Prostate gland (tissue), 2 donors: Measurements from ENCODE around the gene CEBPG. TPM values are rescaled to one million over a fixed set of nuclear protein-coding genes. Genes with fewer than 3 reads are reported as not detected.

Source experiments
- DNase-seq: peaks from one replicate; pipeline ENCODE4 v3.0.0-alpha.2; 2019; ENCODE audit warnings: low spot score
- H3K27ac ChIP-seq, 2 donors: fragments of 200-600 bp; sonication (generic); 2 replicates each; pipeline ENCODE4 v1.5.1; 2017 to 2019
- H3K27me3 ChIP-seq: fragments of 200-600 bp; sonication (generic); replicated peaks from 2 replicates; pipeline ENCODE4 v1.5.1; 2019; ENCODE audit not compliant: insufficient read depth
- H3K36me3 ChIP-seq, 2 donors: fragments of 200-600 bp; sonication (generic); 1 replicate in 1 of 2; 2 replicates in 1 of 2; pipeline versions ENCODE4 v1.5.1 to v1.8.1; 2017 to 2019
- H3K4me1 ChIP-seq: fragments of 200-600 bp; sonication (generic); replicated peaks from 2 replicates; pipeline ENCODE4 v1.5.1; 2019
- H3K4me3 ChIP-seq, 2 donors: fragments of 200-600 bp; sonication (generic); 2 replicates each; pipeline ENCODE4 v1.5.1; 2017 to 2019
- H3K9me3 ChIP-seq: fragments of 200-600 bp; sonication (generic); 2 replicates; pipeline ENCODE4 v1.5.1; 2017
- POLR2A ChIP-seq: fragments of 450-650 bp; IDR thresholded peaks from one replicate; pipeline ENCODE4 v1.6.1; 2016; ENCODE audit warnings: antibody characterized with exemption, mild to moderate bottlenecking
- POLR2AphosphoS5 ChIP-seq: sonication (generic); formaldehyde crosslinking; IDR thresholded peaks from one replicate; pipeline ENCODE4 v1.6.1; 2017; ENCODE audit warnings: antibody characterized with exemption
- WGBS: methylation state at CpG from one replicate; pipeline ENCODE4 v1.1.5; 2018; 5-methylcytosine and 5-hydroxymethylcytosine counted together
- intact Hi-C: fragments of 100-400 bp; cut with DNase I; formaldehyde crosslinking; loops from one replicate; pipeline ENCODE4 v1.14.2; 2022
- total RNA-seq, 2 donors: library from RNA; depleted of rRNA; stranded (reverse); fragments of >200 nt; gene quantifications; one replicate each; pipeline ENCODE4 v1.1.0, GENCODE V29; 2016
- TF ChIP-seq, protein P1 (sequence below), 4 experiments: fragments of 200-600 bp in 2 of 4; fragments of 450-650 bp in 2 of 4; sonication (generic) in 2 of 4; IDR thresholded peaks; 1 replicate in 3 of 4; 2 replicates in 1 of 4; pipeline ENCODE4 v1.5.1; 2016 to 2019; ENCODE audit warnings: antibody characterized with exemption in 4 of 4, mild to moderate bottlenecking in 2 of 4, moderate library complexity in 2 of 4

The CEBPG gene
- total RNA-seq, 2 donors from 2014 or later: 15.7 to 19.7 TPM

DNA sequence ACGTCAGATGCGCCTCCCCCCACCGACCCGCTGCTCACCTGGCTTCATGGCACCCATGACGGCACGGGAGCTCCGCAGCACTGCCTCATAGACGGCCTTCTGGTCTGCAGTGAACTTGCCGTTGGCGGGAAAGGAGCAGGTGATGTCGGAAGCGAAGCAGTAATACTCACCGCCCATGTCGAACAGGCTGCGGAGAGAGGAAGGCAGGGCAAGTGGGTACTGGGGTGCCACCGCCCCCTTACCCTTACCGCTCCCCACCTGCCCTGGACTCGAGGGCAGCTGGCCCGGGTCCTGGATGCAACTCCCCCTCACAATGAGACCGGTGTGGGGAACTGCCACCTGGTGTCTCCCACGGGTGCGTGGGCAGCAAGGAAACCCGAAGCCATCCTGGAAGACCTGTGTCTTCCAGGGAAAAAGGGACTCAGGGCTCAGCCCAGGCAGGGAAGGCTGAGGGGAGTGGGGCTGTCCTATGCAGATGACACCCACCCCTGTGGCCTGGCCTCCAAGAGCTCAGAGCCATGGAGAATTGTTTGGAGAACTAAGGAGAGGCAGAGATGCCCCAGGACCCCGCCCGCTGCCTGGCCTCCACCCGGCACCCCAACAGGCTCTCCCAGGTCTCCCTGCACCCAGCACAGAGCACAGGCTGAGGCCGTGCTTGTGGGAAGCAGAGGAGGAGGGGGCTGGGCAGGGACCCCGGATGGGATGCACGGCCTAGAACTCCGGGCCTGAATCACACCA lies 28.3 kb downstream of the CEBPG start:
- H3K27me3 ChIP-seq: no peaks in the 10 kb centered on the region
- DNase-seq: no peak
- intact Hi-C loops: loop anchor here (10.0 kb wide), 1 partner anchor 257 kb away; no protein-coding TSS in a partner anchor
- no peaks in the 10 kb centered on the region for H3K9me3 ChIP-seq
- no peak overlapping the region for H3K27ac ChIP-seq
- no peaks in the 10 kb centered on the region for H3K4me1 ChIP-seq
- WGBS: 92% methylated on average over 30 of the region's 30 CpGs
- TF ChIP-seq POLR2AphosphoS5 (no peak), POLR2A (no peak)
- TF ChIP-seq, protein P1, sequence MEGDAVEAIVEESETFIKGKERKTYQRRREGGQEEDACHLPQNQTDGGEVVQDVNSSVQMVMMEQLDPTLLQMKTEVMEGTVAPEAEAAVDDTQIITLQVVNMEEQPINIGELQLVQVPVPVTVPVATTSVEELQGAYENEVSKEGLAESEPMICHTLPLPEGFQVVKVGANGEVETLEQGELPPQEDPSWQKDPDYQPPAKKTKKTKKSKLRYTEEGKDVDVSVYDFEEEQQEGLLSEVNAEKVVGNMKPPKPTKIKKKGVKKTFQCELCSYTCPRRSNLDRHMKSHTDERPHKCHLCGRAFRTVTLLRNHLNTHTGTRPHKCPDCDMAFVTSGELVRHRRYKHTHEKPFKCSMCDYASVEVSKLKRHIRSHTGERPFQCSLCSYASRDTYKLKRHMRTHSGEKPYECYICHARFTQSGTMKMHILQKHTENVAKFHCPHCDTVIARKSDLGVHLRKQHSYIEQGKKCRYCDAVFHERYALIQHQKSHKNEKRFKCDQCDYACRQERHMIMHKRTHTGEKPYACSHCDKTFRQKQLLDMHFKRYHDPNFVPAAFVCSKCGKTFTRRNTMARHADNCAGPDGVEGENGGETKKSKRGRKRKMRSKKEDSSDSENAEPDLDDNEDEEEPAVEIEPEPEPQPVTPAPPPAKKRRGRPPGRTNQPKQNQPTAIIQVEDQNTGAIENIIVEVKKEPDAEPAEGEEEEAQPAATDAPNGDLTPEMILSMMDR (IDR thresholded peaks at IDR 0.05): no peak
- no peak overlapping the region for H3K4me3 ChIP-seq
- H3K36me3 ChIP-seq: no peaks in the 10 kb centered on the region

DNA sequence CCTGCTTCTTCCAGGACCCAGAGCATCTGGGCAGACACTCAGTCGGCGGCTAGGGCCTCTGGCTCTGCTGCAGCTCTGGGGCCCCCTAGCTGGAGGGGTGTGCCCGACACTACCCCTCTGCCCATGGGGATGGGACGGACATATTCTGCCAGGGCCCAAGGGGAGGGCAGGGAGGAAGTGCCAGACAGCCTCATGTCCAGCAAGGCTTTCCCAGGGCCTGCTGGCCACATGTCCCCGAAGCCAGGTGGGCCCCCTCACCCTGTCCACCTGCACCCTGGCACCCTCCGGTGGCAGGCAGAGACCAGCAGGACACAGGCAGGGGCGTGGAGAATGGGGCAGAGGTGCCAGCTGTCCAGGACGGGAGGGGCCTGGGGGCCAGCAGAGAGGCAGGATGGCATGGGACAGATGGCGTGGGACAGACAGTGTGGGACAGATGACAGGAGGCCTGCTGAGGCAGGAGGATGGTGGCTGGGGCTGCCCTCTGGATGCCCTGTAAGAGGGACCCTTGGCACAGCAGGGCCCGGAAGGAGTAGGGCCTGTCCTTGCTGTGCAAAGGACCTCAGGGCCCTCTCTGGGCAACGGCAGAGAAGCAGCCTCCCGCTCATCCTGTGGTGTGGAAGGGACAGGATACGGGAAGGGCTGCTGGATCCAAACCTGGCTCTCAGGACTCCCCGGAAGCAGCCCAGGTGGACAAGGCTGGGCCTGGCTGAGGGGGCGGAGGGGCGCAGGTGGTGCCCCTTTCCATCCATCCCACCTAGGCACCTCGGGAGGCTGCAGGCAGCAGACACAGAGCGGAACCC lies 29.1 kb downstream of the CEBPG start:
- Histone ChIP-seq H3K9me3 (no peaks in the 10 kb centered on the region), H3K27me3 (no peaks in the 10 kb centered on the region), H3K27ac (no peak overlapping the region), H3K4me3 (no peak overlapping the region), H3K36me3 (no peaks in the 10 kb centered on the region), H3K4me1 (no peaks in the 10 kb centered on the region)
- WGBS: 85% methylated on average over 16 of the region's 18 CpGs
- DNase-seq: no peak
- TF ChIP-seq POLR2AphosphoS5 (no peak), POLR2A (no peak)
- TF ChIP-seq, protein P1 (IDR thresholded peaks at IDR 0.05): peak in 2 of 4 experiments; percentile 30 to 59
- intact Hi-C loops: loop anchor here (10.0 kb wide), 1 partner anchor 258 kb away; no protein-coding TSS in a partner anchor

DNA sequence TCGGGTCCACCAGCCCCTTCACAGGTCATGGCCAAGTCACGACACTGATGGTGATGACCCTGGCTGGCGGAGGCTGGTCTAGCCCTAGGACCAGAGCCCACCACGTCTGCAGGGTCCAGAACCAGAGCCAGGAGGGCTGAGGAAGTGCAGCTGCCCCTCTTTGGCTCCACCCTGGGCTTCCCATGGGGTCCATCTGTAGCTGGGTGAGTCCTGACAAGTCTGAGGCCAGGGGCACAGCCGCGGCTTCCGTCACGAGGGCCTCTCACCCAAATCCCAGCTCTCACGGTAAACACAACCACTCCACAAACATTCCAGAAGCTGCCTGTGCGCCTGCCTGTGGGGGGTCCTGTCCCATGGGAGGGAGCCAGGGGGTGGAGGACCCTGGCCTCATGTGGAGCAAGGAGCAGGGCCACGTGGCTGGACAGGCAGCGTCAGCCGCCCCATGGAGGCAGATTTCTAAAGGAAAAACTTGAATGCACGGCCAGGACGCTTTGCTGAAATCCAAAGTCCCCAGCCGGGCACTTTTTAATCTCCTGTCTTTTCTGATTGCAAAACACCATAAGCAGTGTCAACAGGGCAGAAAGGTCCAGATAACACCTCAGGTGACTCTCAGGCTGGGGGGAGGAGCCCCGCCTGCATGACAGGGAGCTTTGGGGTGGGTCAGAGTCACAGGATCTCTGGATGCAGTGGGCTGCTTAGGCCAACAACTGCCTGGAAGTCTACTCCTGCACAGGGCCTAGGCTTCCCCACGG lies 29.9 kb downstream of the CEBPG start:
- intact Hi-C loops: loop anchor here (10.0 kb wide), 1 partner anchor 259 kb away; no protein-coding TSS in a partner anchor
- Histone ChIP-seq H3K4me3 (no peak overlapping the region), H3K9me3 (no peaks in the 10 kb centered on the region), H3K36me3 (no peaks in the 10 kb centered on the region), H3K27me3 (no peaks in the 10 kb centered on the region), H3K27ac (no peak overlapping the region), H3K4me1 (no peaks in the 10 kb centered on the region)
- no peak for TF ChIP-seq POLR2A
- TF ChIP-seq, protein P1 (IDR thresholded peaks at IDR 0.05): no peak
- TF ChIP-seq POLR2AphosphoS5: no peak
- no peak for DNase-seq
- WGBS: 87% methylated on average over 18 of the region's 18 CpGs

DNA sequence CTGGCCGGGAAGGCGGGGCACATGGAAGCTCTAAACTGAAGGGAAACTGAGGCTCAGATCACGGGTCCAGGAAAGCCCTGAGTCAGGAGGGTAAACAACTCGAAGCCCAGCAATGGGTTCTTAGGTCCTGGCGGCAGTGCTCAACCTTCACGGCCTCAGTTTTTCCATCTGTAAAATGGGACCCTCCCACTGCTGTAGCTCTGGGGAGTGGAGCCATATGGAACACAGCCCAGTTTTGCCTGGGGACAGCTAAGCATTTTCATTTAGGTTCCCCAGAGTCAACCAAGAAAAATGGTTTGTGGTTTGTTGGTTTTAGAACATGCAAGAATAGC lies 30.4 kb downstream of the CEBPG start:
- Histone ChIP-seq H3K27me3 (no peaks in the 10 kb centered on the region), H3K27ac (no peak overlapping the region), H3K4me3 (no peak overlapping the region), H3K36me3 (no peaks in the 10 kb centered on the region), H3K4me1 (no peaks in the 10 kb centered on the region), H3K9me3 (no peaks in the 10 kb centered on the region)
- TF ChIP-seq, protein P1 (IDR thresholded peaks at IDR 0.05): no peak
- no peak for TF ChIP-seq POLR2AphosphoS5
- no peak for TF ChIP-seq POLR2A
- intact Hi-C loops: loop anchor here (10.0 kb wide), 1 partner anchor 259 kb away; no protein-coding TSS in a partner anchor
- no peak for DNase-seq
- 98% methylated on average over 6 of the region's 6 CpGs for WGBS
